ENCODE results near the gene PTPN13.

PTPN13 gene, protein sequence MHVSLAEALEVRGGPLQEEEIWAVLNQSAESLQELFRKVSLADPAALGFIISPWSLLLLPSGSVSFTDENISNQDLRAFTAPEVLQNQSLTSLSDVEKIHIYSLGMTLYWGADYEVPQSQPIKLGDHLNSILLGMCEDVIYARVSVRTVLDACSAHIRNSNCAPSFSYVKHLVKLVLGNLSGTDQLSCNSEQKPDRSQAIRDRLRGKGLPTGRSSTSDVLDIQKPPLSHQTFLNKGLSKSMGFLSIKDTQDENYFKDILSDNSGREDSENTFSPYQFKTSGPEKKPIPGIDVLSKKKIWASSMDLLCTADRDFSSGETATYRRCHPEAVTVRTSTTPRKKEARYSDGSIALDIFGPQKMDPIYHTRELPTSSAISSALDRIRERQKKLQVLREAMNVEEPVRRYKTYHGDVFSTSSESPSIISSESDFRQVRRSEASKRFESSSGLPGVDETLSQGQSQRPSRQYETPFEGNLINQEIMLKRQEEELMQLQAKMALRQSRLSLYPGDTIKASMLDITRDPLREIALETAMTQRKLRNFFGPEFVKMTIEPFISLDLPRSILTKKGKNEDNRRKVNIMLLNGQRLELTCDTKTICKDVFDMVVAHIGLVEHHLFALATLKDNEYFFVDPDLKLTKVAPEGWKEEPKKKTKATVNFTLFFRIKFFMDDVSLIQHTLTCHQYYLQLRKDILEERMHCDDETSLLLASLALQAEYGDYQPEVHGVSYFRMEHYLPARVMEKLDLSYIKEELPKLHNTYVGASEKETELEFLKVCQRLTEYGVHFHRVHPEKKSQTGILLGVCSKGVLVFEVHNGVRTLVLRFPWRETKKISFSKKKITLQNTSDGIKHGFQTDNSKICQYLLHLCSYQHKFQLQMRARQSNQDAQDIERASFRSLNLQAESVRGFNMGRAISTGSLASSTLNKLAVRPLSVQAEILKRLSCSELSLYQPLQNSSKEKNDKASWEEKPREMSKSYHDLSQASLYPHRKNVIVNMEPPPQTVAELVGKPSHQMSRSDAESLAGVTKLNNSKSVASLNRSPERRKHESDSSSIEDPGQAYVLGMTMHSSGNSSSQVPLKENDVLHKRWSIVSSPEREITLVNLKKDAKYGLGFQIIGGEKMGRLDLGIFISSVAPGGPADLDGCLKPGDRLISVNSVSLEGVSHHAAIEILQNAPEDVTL (N-terminal part only)

GRCh38 chr4:86593688-86594558, at the start of gene PTPN13:
PTPN13 (plus strand) TSS chr4:86594315; CDS start chr4:86635257, 40,942 bp downstream.
- peak; percentile 95 for DNase-seq

- DNase-seq: no peak
Observed at GRCh38 chr4:86547140-86547539, 47.0 kb upstream of the PTPN13 start.

GRCh38 chr4:86549163-86549788, 44.8 kb upstream of the PTPN13 start:
- DNase-seq: peak; percentile 27

- no peak for DNase-seq
Observed at GRCh38 chr4:86551387-86551786, 42.7 kb upstream of the PTPN13 start.

- DNase-seq: no peak
Observed at GRCh38 chr4:86554646-86555045, 39.5 kb upstream of the PTPN13 start.

DNA sequence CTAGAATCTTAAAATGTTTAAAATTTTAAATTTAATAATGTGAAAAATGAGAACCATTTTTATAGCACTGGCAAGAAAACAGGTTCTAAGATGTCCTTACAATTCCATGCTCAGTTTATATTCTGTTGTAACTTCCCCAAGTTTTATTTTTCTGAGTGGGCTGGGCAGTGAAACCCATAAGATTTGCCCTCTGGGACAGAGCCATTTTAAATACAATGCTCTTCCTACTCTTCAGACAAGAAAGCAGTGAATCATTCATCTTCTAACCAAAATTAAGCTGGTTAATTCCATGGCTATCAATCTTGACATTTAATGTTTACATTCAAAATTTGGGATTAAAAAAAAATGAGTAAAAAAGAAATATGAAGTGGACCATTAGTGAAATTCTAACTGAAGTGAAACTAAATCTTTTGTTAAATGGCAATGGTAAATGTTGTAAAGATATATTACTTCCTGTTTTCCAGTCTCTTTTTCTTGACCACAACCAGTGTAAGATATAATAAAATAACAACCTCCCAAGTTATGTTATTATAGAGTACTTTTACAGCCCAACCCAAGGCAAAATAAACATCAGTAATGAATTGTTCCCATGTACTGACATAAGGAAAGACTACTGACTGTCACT, 37.2 kb upstream of the PTPN13 start:
- DNase-seq: no peak

- DNase-seq: peak; percentile 50
Observed at GRCh38 chr4:86557526-86557925, 36.6 kb upstream of the PTPN13 start.

DNA sequence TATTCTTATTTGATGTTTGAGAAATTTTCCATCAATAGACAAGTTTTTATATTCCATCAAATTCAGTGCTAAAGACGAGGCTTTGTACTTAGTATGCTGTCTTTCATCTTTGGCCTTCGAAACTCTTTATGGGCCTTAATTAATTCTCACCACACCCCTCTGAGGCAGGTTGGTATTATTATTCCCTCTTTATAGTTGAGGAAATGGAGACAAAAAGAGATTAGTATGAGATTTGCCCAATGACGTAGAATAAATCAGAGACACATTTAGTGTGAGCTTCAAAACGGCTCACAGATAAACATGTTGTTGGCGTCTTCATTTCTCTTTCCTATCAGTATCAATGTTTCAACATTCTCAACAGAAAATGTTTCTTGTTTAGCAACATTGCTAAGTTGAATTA, 35.9 kb upstream of the PTPN13 start:
- DNase-seq: no peak

DNA sequence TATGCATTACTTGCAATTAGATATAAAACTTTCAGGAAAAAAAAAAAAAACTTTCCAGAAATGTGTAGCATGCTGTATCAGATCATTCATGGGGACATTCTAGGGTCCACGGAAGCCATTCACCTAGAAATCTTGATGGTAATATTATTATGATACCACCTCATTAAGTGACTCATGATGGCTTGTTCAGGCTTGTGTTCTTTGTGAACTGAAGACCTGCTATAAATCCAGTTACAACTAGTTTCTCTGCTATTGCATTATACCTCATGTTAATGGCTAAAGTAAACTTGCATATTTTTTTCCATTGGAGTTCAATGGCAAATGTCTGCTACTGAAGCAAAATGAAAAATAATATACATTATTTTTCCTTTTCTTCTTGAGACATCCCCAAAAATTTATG, 35.3 kb upstream of the PTPN13 start:
- no peak for DNase-seq

GRCh38 chr4:86560447-86560846, 33.7 kb upstream of the PTPN13 start:
- no peak for DNase-seq

- no peak for DNase-seq
Observed at GRCh38 chr4:86561256-86561655, 32.9 kb upstream of the PTPN13 start.

- DNase-seq: no peak
Observed at GRCh38 chr4:86563416-86563815, 30.7 kb upstream of the PTPN13 start.

GRCh38 chr4:86564795-86565194, 29.3 kb upstream of the PTPN13 start:
- DNase-seq: no peak

- DNase-seq: no peak
Observed at GRCh38 chr4:86565651-86566050, 28.5 kb upstream of the PTPN13 start.

- no peak for DNase-seq
Observed at GRCh38 chr4:86569103-86569870, 24.8 kb upstream of the PTPN13 start.

DNA sequence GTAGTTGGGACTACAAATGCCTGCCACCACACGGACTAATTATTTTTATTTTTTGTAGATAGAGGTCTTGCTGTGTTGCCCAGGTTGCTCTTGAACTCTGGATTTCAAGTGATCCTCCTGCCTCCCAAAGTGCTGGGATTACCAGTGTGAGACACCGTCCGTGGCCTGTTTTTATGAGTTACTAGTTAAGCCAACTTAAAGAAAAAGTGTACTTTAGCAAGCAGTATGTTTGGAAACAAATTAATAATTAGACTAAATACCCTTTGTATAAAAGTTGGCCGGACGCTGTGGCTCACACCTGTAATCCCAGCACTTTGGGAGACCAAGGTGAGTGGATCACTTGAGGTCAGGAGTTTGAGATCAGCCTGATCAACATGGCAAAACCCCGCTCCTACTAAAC, 14.2 kb upstream of the PTPN13 start:
- no peak for DNase-seq

- no peak for DNase-seq
Observed at GRCh38 chr4:86582410-86582809, 11.7 kb upstream of the PTPN13 start.

DNA sequence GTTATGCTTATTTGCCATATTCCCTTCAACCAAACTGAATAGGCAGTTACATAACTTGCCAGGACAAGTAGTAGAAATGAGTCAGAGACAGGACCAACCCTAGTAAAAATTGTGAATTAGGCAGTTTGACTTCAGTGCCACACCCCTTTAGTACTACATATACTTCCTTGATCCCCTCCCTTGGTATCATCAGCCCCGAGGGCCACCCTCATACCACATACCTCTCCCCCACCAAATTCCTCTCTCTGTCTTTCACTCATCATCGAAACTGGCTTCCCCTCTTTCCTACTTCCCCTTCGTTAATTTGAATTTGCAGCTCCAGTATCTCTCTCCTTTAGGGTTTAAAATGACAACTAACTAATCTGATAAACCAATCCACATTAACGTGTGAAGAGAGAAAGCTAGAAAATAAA, 7.9 kb upstream of the PTPN13 start:
- no peak for DNase-seq

DNA sequence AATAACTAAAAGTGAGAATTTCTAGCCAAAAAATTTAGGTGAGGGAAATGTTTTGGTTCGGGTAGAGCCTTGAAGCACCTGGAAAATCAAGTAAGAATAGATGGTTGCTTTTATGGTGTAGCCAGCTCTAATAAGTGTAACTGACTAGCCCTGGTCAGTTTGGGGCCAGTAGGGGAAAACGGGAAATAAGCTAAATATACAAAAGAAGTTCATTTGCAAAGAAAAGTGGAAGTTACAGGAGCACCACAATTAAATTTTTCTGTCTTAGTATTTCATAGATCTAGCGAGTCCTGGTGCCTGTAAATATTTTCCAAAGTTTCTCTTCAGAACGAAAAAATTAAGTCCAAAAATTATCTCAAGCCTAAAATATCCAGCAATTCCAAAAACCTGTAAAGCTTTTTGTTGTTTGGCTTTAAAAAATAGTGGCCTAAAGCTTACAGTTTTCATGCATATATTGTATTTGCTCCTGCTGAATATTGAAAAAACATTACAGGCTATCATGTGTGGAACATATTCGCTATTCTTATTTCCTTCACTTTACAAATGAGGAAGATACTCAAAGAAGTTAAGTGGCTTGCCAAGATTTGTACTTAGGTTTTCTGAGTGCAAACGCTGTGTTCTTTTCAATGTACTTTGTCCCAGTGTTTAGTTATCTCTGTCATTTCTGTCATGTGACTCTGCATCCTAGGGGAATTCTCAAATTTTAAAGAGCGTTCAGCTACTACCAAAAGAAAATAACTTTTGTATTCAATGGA, 7.3 kb upstream of the PTPN13 start:
- no peak for DNase-seq
